NCI-H1105 (cell line): ENCODE results near the gene ATP8A2.

Source experiments
- DNase-seq: peaks from one replicate; lab custom pipeline; 2025; lab: John Stamatoyannopoulos, UW

ATP8A2 gene

DNA sequence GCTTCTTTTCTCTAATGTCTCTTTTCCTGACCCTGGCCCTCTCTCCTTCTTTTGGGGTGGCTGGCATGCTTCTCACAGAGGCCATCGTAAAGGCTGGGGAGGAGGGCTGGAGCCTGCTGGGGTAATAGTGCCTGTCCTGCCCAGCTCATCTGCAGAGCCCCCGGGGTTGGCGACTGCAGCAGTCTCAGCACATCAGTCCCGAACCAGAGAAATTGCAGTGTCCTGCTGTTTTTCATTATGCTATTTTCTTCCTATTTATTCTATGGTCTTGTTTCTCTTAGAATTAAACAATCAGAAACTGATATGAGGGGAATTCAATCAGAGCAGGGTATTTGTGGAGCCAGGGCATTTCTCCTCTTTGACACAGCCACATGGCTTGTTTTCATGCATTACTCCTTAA lies 513.6 kb downstream of the ATP8A2 start:
- no peak for DNase-seq

DNA sequence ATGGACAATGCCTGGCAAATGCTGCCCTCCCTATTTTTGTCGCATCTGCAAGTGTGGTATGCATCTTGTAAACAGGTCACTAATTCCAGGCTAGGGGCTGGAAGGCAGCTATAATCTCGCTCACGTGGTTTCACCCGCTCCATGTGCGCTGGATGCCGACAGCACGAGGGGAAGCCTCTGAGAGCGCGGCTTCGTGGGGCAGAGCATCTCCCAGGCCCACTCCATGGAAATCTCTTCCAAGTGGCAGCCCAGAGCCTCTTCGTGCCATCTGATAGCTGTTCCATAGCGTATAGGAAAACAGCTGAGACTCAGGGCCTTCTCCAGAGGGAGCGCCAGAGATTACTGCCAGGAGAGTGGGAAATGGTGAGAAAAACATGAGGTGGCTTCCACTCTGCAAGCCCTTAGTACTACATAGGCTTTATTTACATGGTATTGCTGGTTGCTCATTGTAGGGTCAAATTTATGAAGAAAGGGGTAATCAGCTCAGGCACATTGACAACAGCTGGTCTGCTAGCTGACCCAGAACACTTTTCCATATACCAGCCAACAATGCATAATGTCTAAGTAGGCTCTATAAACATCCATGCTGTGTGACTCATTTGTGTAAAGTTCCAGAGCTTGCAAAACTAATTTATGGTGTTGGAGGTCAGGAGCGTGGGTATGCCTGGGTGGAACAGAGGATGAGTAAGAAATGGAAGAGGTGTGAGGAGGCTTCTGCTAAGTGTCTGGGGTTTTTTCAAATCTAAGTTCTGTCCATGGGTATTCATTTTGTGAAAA lies 514.9 kb downstream of the ATP8A2 start:
- DNase-seq = no peak

DNA sequence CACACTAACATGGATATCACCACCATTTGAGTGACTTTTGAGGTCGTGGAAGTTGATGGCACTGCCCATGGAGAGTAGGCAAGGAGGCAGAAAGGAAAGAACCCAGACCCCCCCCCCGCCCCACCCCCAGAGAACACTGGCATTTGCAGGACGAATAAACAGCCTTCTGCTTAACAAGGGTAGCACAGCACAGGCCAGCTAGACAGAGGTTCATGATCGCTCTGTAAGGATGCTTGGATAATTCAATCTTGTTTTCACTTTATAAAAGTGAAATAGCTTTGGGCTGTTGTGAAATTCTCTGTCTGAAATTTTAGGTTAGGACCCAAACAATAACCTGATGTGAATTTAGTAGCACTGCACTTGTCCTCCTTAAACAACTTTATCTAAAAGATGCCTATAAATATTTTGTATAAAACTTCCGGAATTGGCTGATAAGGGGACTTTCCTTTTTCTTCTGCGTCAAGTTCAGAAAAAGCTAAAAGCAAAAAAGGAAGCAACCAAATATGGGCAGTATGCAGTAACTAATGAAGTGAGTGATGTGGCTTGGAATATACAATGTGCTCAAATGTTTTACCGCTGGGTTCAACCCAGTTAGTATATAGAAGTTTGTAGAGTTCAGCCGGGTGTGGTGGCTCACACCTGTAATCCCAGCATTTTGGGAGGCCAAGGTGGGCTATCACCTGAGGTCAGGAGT lies 516.3 kb downstream of the ATP8A2 start:
- DNase-seq = no peak

DNA sequence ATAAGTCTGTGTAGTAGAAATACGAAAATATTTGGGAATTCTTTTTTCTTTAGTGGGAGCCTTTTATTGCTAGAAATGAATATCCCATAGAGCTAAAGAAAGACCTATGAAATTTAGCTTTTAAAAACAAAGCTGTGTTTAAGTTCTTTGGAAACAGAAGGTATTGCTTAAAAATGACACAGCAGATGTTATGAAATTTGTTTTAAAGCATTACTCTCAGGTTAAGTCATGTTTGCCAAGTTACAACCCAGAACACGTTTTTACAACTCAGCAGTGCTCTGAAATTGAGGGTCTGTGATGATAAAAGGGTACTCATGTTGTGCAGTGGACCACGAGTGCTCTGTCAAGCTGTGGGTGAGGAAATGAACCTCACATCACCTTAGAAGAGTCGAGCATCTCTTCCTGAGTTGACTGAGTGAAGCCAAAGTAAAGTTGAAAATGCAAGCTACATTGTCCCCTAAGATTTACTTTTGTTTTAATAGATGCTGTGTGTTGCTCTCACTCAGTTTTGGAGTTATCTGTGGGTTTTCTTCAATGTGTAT lies 519.0 kb downstream of the ATP8A2 start:
- no peak for DNase-seq

DNA sequence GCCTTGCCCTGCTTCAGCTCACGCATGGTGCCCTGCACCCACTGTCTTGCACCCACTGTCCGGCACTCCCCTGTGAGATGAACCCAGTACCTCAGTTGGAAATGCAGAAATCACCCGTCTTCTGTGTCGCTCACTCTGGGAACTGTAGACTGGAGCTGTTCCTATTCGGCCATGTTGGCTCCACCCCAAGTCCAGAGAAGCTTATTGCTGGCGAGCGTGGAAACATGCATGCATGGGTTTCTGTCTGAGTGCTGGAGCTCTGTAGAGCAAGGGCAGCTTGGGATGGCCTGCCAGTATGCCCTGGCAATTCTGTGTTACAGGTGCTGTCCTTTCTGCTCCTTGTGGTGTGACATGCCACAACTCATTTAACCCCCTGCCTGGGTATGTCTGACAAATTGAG lies 527.2 kb downstream of the ATP8A2 start:
- DNase-seq = no peak

DNA sequence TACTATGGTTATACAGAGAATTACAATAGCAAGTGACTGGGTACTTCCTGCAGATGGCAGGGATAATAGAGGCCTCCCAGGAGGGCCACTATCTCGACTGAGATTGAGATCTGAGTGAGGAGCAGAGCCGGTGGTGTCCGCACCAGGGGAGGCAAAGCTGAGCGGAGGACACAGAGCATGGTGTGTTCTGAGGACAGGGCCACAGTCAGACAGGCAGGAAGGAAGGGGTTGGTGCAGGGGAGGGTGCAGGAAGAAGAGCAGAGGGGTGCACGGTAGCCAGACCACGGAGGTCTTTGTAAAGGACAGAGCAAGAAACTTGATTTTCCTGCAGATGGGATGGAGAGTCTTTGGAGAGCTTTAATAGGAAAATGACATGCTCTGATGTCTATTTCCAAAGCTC lies 527.7 kb downstream of the ATP8A2 start:
- DNase-seq = no peak

DNA sequence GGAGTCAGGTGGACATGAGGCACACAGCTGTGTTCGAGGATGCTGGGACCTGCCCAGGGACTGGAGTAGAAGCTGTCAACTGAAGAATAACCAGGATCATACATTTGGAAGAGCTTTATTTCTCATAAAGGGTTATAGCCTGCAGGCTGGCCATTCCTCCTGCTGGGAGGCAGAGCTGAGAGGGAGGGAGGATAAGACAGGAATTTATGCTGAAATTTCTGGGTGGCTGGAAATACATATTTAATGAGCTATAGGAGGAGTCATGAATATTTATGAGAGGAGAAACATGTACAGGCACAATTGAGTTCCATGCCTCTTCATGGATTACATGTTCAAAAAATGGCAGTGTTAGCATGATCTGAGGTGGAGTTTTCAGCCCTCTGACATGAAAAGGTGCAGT lies 528.2 kb downstream of the ATP8A2 start:
- DNase-seq = no peak

DNA sequence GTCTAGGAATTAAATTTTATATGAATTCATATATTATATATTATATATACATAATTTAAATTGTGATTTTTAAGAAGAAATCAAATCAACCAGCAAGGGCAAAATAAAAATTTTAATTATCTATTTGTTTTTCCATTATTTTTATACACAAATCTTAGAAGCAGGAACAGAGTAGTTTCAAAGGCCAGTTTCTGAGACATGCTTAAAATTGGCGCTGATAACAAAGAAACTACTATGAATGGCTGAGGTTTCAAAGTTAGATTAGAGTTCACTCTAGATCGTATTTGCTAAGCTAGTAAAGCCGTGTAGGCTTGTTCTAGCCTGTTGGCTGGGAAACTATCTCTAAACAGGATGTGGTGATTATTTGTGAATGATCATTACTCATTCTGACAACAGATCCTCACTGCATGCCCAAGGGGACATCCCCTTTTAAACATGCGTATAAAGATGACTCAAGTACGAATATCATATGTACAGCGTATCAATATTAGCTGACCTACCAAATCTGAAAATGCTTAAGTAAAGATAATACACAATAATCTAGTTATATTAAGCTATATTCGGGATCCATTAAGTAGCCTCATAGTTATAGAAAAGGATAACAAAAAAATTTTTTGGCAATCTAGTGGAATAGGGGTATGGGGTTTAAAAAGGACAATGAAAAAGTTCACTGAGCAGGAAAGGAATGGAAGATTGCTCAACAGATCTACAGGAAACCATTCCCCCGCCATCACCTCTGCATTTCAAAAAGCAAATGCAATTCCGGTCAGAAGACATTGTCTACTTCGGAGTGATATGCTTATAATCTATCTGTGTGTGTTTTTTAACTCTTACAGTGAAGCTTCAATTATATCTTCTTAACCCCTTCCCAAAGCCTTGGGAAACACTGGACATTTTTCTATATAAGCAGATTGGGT lies 529.9 kb downstream of the ATP8A2 start:
- DNase-seq = no peak

DNA sequence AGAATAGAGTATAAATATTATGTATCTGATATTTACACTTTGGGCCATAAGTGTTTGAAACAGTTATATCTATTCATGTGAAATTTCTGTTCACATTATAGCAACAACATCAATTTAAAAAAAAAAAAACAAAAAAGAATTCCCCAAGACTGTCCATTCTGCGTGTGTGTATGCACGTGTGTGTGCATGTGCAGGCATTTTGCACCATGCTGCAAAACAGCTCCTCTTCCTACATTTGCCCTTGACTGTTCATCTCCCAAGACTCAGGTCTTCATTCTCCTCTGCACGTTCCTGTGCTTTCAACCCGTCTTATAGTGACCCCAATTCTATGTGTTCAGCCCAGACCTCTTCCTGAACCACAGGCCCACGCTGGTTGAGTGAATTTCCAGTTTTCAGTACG lies 530.7 kb downstream of the ATP8A2 start:
- no peak for DNase-seq

DNA sequence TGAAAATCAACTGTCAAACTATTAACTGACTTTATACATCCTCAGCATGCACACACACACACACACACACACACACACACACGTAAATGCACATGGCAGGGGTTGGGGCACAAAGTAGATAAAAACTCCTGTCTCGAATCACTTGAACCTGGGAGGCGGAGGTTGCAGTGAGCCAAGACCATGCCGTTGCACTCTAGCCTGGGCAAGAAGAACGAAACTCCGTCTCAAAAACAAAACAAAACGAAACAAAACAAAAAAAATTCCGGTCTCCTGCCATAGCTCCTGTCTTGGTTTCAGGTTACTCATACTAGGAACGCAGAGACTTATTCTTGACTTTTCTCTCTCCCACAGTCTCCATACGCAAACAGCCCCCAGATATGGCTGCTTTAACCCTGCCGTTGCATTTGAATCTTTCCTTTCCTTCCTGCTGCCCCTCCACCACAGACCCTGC lies 531.1 kb downstream of the ATP8A2 start:
- DNase-seq = no peak

DNA sequence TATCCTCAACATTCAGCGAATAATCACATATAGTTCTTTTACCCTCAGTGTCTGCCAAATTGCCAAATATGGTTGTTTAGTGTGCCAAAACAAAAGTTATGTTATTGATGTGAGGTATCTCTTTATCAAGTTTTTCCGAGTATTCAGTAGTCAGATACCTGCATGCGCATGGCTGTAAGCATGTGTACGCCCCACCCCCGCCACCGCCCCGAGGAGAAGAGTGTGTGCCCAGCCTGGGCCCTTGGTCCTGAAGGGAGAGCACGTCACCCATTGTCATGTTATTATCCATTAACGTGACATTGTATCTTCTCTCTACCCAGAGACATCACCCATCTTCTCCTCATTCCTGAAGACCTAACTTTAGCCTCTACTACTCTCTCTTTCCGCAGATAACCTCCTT lies 533.1 kb downstream of the ATP8A2 start:
- DNase-seq = no peak

DNA sequence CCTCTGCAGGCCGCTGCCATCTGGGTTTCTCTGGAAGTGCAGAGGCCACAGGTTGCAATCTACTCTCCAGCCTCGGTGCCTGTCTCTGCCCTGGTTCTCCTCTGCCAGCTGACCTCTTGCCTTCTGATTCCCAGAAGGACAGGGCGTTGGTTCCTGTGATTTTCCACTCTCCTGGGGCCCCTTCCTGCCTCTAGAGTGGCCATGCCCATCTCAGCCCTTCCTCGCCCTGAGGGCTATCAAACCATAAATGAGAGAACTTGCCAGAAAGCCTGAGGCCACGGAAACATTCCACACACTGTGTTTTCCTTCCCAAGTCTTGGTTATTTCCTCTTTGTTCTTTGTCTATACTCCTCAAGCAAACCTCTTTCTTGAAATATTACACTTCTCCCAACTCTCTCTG lies 533.8 kb downstream of the ATP8A2 start:
- no peak for DNase-seq

DNA sequence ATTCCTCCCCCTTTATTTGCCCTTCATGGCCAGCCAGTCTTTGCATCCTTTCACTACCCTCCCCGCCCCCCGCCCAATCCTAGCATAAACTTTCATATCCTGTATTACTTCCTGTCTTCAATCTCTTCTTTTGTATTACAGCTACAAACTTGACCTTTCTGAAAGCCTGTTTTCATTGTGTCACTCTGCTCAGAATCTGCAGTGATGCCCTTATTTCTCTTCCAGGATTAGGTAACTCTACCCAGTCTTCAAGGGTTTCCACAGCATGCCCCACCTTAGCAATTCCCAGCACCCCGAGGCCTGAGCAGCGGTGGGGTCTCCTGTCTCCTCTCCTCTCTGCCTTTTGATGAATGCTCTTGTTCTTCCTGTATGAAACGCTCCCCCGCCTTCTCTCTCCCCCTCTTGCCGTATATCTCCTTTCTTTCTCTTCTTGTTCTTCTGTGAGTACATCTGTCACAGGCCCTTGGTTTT lies 534.5 kb downstream of the ATP8A2 start:
- no peak for DNase-seq

DNA sequence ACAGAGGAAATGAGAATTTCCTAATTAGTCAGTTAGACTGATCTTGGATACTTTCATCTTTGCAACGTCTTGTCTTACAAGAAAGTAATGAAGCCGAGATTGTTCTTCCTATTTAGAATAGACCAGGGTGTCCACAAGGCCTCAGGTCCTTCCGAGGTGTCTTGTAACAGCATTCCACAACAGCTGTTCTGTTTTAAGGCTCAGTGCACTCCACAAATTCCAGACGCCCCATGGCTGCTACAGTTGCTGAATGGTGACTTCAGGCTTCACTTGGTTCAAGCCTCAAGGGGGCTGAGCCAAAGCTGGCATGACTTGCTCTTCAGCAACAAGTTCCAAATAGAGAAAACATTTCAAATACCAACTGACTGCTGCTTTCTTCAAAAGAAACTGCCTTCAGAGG lies 536.6 kb downstream of the ATP8A2 start:
- DNase-seq = no peak

DNA sequence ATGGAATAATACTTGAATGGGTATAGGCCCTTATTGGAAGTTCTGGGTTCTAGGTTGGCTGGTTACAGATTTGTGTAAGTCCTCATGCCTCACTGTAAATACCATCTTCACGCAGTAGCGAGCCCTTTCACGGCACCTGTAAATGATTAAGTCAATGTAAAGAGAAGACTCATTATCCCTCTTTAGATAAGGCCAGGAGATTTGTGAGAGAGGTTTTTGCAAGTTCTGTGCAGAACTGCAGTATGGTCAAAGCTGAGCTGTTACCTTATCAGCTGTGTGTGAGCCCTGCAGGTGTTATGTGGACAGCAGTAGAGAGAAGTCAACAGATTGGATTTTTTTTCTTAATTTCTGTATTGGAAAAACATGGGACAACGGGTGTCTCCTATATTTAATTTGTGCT lies 538.5 kb downstream of the ATP8A2 start:
- no peak for DNase-seq

DNA sequence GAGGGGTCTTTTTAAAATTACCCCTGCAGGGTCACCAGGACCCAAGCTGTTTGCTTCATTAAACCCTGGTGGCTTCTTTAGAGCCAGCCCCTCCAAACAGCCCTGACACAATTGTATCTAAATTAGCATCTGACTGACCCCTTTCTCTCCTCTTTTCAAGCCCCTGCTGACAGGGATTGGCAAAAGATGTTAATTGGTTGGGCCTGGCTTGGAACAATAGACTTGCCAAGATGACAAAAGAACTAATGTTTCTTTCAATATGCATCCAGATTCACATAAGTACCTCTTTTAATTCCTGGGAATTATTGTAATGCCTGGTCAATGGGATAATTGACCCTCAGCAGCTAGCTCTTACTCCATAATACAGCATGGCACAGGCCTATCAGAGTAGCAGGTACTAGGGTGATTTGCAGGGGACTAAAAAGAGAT lies 539.2 kb downstream of the ATP8A2 start:
- DNase-seq = peak; percentile 9

DNA sequence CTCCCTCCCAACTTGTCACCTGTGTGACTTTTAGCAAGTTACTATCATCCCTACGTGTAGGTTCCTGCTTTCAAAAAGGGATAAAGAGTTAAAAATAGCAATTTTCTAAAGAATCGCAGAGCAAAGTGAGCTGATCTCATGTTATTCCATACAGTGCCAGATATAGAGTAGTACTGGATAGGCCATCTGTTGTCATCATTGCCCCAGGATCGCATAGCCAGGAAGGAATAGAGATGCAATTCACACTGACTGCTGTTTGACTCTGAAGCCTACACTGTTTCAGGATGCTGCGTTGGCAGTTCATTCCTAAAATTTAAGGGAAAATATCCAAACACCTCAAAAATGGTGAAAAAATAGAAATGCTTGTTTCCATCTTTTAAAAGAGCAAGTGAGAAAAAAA lies 541.2 kb downstream of the ATP8A2 start:
- no peak for DNase-seq

DNA sequence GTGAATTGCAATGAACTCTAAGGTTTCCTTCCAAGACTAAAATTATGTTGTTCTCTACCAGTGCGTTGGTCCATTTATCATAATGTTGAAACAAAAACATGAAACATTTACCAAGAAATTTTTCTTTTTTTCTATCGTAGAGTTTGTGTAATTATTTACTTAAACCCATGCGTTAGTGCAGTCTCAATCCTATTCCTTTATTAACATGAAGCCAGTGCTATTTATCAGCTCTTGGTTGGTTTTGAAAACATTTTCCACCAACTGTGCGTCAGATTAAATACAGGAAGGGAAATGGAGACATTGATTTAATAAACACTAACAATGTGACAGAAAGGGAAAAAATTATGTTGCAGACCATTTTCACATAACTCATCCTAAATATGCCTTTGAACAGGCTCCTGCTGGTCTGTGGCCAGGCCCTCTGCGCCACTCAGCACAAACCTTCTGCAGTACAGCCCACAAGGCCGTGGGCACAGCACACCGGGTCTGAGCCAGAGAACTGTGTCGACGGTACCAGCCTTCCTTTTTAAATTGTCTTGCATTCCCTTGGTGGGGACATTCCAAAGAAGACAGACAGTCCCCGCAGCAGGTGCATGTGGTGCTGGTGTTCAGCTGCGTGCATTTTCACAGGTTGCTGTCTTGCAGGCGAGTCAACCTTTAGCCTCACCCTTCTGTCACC lies 544.2 kb downstream of the ATP8A2 start:
- no peak for DNase-seq

DNA sequence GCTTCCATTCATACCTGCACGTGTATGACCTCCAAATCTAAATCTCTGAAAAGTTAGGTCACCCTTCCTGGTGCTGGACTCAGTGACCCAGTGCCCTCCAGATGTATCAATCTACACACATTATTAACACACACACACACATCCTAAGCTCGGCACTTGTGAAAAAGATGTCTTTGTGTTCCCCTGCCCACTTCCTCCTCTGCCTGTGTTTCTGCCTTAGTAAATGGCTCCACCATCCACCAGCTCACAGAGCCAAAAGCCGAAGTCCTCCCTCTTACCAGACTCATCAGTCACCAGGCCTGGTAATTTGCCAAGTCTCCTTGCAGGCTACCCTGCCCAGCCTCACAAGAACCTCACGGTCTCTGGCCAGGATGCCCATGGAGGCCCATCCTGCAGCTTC lies 548.5 kb downstream of the ATP8A2 start:
- DNase-seq = no peak

DNA sequence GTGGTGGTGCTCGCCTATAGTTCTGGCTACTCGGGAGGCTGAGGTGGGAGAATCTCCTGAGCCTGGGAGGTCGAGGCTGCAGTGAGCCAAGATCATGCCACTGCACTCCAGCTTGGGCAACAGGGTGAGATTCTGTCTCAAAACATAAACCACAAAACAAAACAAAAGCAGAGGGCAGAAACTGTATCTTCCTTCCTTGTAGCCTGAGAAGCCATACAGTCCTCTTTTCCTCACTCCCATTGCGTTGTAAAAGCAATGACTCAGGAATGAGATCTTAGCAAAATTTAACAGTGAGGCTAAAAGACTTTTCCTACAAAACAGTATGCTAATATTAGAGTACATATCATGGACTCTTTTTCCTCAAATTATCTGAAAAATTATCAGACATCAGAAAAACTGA lies 549.2 kb downstream of the ATP8A2 start:
- no peak for DNase-seq

DNA sequence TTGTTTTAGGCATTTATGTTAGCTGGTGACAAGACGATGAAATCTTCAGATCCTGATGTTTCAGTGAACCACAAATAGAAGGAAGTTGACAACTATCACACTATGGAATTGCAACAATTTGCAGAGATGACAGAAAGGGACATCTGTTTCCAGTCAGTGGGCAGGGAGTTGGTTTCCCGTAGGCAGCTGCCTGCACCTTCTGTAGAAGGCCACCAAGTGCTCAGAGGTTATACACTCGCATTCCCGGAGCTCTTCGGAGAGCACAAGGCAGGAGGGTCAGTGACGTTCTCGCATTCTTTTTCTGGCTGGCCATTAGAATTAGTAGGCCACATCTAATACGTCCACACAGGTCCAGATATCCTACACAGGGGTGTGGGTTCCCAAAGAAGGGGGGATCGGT lies 550.6 kb downstream of the ATP8A2 start:
- DNase-seq = no peak
